Measurements from ENCODE around the gene LGALS14.

LGALS14 gene

GRCh38 chr19:39754971-39755370 is 50.7 kb downstream of the LGALS14 start:
- no peak for DNase-seq (ENCODE audit: low read depth)

More at GRCh38 chr19:39754971-39755370, 50.7 kb downstream of the LGALS14 start:
- no peak overlapping the region for H3K4me3 ChIP-seq (ENCODE audit: low read depth, low read length)
- TF ChIP-seq CTCF (IDR thresholded peaks at IDR 0.05; ENCODE audit: insufficient read depth, low read depth, low read length, missing control alignments) = no peak

Data from GM12865 (cell line).